ENCODE measurements around the gene TERB2.
"Not testable (repeated sequence)": the region's sequence is repeated elsewhere in the genome, so short reads cannot be mapped to it uniquely, and the experiment has no call there.

DNA sequence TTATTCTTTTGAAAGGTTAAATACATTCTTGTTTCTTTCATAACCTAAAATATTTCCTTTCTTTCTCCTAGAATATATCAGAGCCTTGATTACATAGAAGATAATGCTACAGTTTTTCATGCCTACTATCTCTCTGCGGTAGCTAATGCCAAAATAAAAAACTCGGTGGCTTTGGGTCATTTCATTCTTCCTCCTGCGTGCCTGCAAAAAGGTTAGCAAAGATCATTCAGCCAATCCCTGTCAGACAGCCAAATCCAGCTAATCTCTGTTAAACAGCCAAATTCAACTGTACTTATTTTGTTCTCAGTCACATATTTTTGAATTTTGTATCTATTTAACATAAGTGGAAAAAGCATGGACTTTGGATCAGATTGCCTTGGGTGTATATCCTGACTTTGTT, 1.8 kb downstream of the TERB2 start:
- not testable (repeated sequence) for TF ChIP-seq POLR2A (IDR thresholded peaks at IDR 0.05; ENCODE audit: low read depth, low read length); POLR2AphosphoS5 (IDR thresholded peaks at IDR 0.05; ENCODE audit: low read depth, low read length); TAF1 (IDR thresholded peaks at IDR 0.05; ENCODE audit: borderline replicate concordance, low read depth, low read length)
